HL-60 (cell line): ENCODE data around the gene LSG1.

ENCODE experiments used
- CTCF ChIP-seq: IDR thresholded peaks from one replicate; pipeline ENCODE4 v1.5.1; 2011; ENCODE audit warnings: low read length, control low read depth, inconsistent platforms; ENCODE audit not compliant: insufficient read depth
- GABPA ChIP-seq: IDR thresholded peaks from 2 replicates; pipeline ENCODE4 v1.6.1; 2012; ENCODE audit warnings: low read depth
- POLR2AphosphoS5 ChIP-seq: IDR thresholded peaks from 2 replicates; pipeline ENCODE4 v1.6.1; 2012; ENCODE audit warnings: low read depth
- REST ChIP-seq: IDR thresholded peaks from 2 replicates; pipeline ENCODE4 v1.6.1; 2012; ENCODE audit warnings: low read depth; ENCODE audit not compliant: insufficient replicate concordance

- TF ChIP-seq CTCF (no peak), REST (no peak), POLR2AphosphoS5 (no peak), GABPA (no peak)
These were observed 48.1 kb upstream of the LSG1 start for GRCh38 chr3:194720048-194720447.
